HEK293 (cell line): ENCODE results near the gene TRIM22.

Experiments
- CTCF ChIA-PET: fragments of 350-600 bp; formaldehyde crosslinking; extraction: SDS; loops from one replicate; lab custom pipeline; 2021; ENCODE audit warnings: antibody characterized with exemption; lab: Yijun Ruan, JAX
- POLR2A ChIA-PET: fragments of 300-600 bp; formaldehyde crosslinking; extraction: SDS; loops from one replicate; lab custom pipeline; 2020; ENCODE audit warnings: antibody characterized with exemption, inconsistent platforms; lab: Yijun Ruan, JAX
- H3K27ac ChIP-seq: fragments of 200-500 bp; sonication (Bioruptor generic); 2 replicates; pipeline ENCODE4 v1.5.1; 2014; ENCODE audit warnings: low read depth, low read length, control low read depth, inconsistent platforms; ENCODE audit errors: extremely low read depth
- H3K36me3 ChIP-seq, 2 experiments: fragments of 200-500 bp in 1 of 2; sonication (Bioruptor generic) in 1 of 2; 1 replicate in 1 of 2; 2 replicates in 1 of 2; pipeline ENCODE4 v1.5.1; 2014 to 2017; ENCODE audit warnings: inconsistent platforms in 2 of 2, low read length in 2 of 2; ENCODE audit not compliant: control insufficient read depth in 2 of 2, insufficient read depth in 1 of 2
- H3K4me1 ChIP-seq: fragments of 200-500 bp; sonication (Bioruptor generic); 2 replicates; pipeline ENCODE4 v1.5.1; 2014; ENCODE audit warnings: mild to moderate bottlenecking, low read length, inconsistent platforms; ENCODE audit not compliant: control insufficient read depth, insufficient read depth
- H3K4me3 ChIP-seq: 2 replicates; pipeline ENCODE4 v1.5.1; 2011; ENCODE audit warnings: low read depth, mild to moderate bottlenecking, control low read depth, low read length, moderate library complexity
- H3K9me3 ChIP-seq: fragments of 200-500 bp; sonication (Bioruptor generic); 2 replicates; pipeline ENCODE4 v1.5.1; 2014; ENCODE audit warnings: low read depth, low read length, inconsistent platforms; ENCODE audit not compliant: control insufficient read depth, insufficient read depth
- EGR2 ChIP-seq: fragments of 450-650 bp; formaldehyde crosslinking; IDR thresholded peaks from 2 replicates; pipeline ENCODE4 v1.5.1; 2016; ENCODE audit warnings: low read depth, missing biosample characterization, missing genetic modification characterization
- GLI4 ChIP-seq: fragments of 450-650 bp; formaldehyde crosslinking; IDR thresholded peaks from 2 replicates; pipeline ENCODE4 v1.5.1; 2016; ENCODE audit warnings: missing biosample characterization, missing genetic modification characterization
- HOXC10 ChIP-seq: sonication (generic); formaldehyde crosslinking; IDR thresholded peaks from 2 replicates; pipeline ENCODE4 v1.8.1; 2023; ENCODE audit warnings: mild to moderate bottlenecking, missing genetic modification reagents
- HOXD13 ChIP-seq: sonication (generic); formaldehyde crosslinking; IDR thresholded peaks from 2 replicates; pipeline ENCODE4 v1.8.0; 2022; ENCODE audit warnings: missing genetic modification reagents, borderline replicate concordance
- OVOL3 ChIP-seq: fragments of 450-650 bp; formaldehyde crosslinking; IDR thresholded peaks from 2 replicates; pipeline ENCODE4 v1.5.1; 2016; ENCODE audit warnings: missing biosample characterization, missing genetic modification characterization
- PRDM2 ChIP-seq: fragments of 450-650 bp; formaldehyde crosslinking; IDR thresholded peaks from 2 replicates; pipeline ENCODE4 v1.5.1; 2016; ENCODE audit warnings: missing biosample characterization, missing genetic modification characterization, borderline replicate concordance
- ZNF274 ChIP-seq, 2 experiments: fragments of 200-500 bp in 1 of 2; fragments of 450-650 bp in 1 of 2; sonication (Bioruptor generic) in 1 of 2; formaldehyde crosslinking in 1 of 2; IDR thresholded peaks; 2 replicates each; pipeline versions ENCODE4 v1.5.1 to v1.6.1; 2014 to 2016; ENCODE audit warnings: borderline replicate concordance in 1 of 2, inconsistent platforms in 1 of 2, low read length in 1 of 2, missing biosample characterization in 1 of 2, missing genetic modification characterization in 1 of 2
- ZNF37A ChIP-seq: fragments of 450-650 bp; IDR thresholded peaks from 2 replicates; pipeline ENCODE4 v1.5.1; 2018; ENCODE audit warnings: missing biosample characterization, missing genetic modification characterization
- ZNF510 ChIP-seq: fragments of 450-650 bp; formaldehyde crosslinking; IDR thresholded peaks from 2 replicates; pipeline ENCODE4 v1.5.1; 2018; ENCODE audit warnings: mild to moderate bottlenecking, missing genetic modification characterization, missing biosample characterization; ENCODE audit not compliant: insufficient replicate concordance
- ZNF518A ChIP-seq: fragments of 450-650 bp; formaldehyde crosslinking; conservative IDR thresholded peaks from 2 replicates; pipeline ENCODE4 v1.5.1; 2016; ENCODE audit warnings: low read depth, missing biosample characterization, missing genetic modification characterization
- ZNF521 ChIP-seq: fragments of 450-650 bp; formaldehyde crosslinking; IDR thresholded peaks from 2 replicates; pipeline ENCODE4 v1.5.1; 2017; ENCODE audit warnings: missing biosample characterization, mild to moderate bottlenecking, missing genetic modification characterization
- ZNF707 ChIP-seq: fragments of 450-650 bp; formaldehyde crosslinking; IDR thresholded peaks from 2 replicates; pipeline ENCODE4 v1.5.1; 2016; ENCODE audit warnings: missing biosample characterization, missing genetic modification characterization
- ZNF747 ChIP-seq: fragments of 450-650 bp; formaldehyde crosslinking; IDR thresholded peaks from 2 replicates; pipeline ENCODE4 v1.5.1; 2016; ENCODE audit warnings: missing biosample characterization, missing genetic modification characterization
- ZNF837 ChIP-seq: fragments of 450-650 bp; formaldehyde crosslinking; IDR thresholded peaks from 2 replicates; pipeline ENCODE4 v1.5.1; 2016; ENCODE audit warnings: missing biosample characterization, missing genetic modification characterization

Gene TRIM22

GRCh38 chr11:5665051-5665570, 24.5 kb upstream of the TRIM22 start:
- H3K4me1 ChIP-seq: no peaks in the 10 kb centered on the region
- ChIA-PET POLR2A (no interaction called here), CTCF (interaction anchor here (0.7 kb wide), 2 partner anchors 86 to 538 kb away, joined by 3 read pairs; no protein-coding TSS in a partner anchor)
- H3K27ac ChIP-seq: no peak overlapping the region
- H3K4me3 ChIP-seq: no peak overlapping the region
- TF ChIP-seq HOXC10 (CRISPR knock-in tag) (no peak), ZNF518A (no peak), EGR2 (tag by site-specific recombination) (no peak), ZNF37A (no peak), ZNF707 (tag by site-specific recombination) (no peak), ZNF274 (IDR thresholded peaks at IDR 0.05; ENCODE audit: low read length) (no peak), ZNF274 (tag by site-specific recombination; IDR thresholded peaks at IDR 0.05; ENCODE audit: borderline replicate concordance) (no peak), ZNF837 (no peak), OVOL3 (tag by site-specific recombination) (no peak), HOXD13 (no peak), GLI4 (tag by site-specific recombination) (no peak), PRDM2 (tag by site-specific recombination) (no peak), ZNF521 (no peak), ZNF510 (no peak), ZNF747 (tag by site-specific recombination) (no peak)
- H3K9me3 ChIP-seq: no peaks in the 10 kb centered on the region
- peaks cover 0 to 29% of the 10 kb centered on the region in 2 experiments; a peak in 1 of 3 replicates for H3K36me3 ChIP-seq
